Suprapubic skin (tissue), 4 donors: ENCODE results near the gene FAM89A. TPM values are rescaled to one million over a fixed set of nuclear protein-coding genes. Genes with fewer than 3 reads are reported as not detected.
A peak's percentile ranks its signal among the peaks of the same experiment; 100 is the strongest.

Experiments
- DNase-seq, 2 donors: peaks; one replicate each; pipeline ENCODE4 v3.0.0-alpha.2; 2019; ENCODE audit warnings: low spot score in 2 of 2
- H3K27ac ChIP-seq: fragments of 200-600 bp; sonication (generic); one replicate; pipeline ENCODE4 v1.5.1; 2019
- H3K27me3 ChIP-seq: fragments of 200-600 bp; sonication (generic); one replicate; pipeline ENCODE4 v1.5.1; 2019
- H3K36me3 ChIP-seq: fragments of 200-600 bp; sonication (generic); one replicate; pipeline ENCODE4 v1.5.1; 2019
- H3K4me1 ChIP-seq: fragments of 200-600 bp; sonication (generic); one replicate; pipeline ENCODE4 v1.5.1; 2019
- H3K4me3 ChIP-seq: fragments of 200-600 bp; sonication (generic); one replicate; pipeline ENCODE4 v1.5.1; 2019; ENCODE audit warnings: mild to moderate bottlenecking
- H3K9me3 ChIP-seq: fragments of 200-600 bp; sonication (generic); one replicate; pipeline ENCODE4 v1.5.1; 2019
- CTCF ChIP-seq, 2 donors: fragments of 200-600 bp in 1 of 2; fragments of 450-650 bp in 1 of 2; sonication (generic) in 1 of 2; IDR thresholded peaks; one replicate each; pipeline ENCODE4 v1.5.1; 2016 to 2019; ENCODE audit warnings: antibody characterized with exemption in 2 of 2, mild to moderate bottlenecking in 1 of 2, moderate library complexity in 1 of 2
- EP300 ChIP-seq: sonication (generic); formaldehyde crosslinking; IDR thresholded peaks from one replicate; pipeline ENCODE4 v1.6.1; 2017; ENCODE audit warnings: antibody characterized with exemption
- POLR2A ChIP-seq, 2 donors: fragments of 450-650 bp; IDR thresholded peaks; one replicate each; pipeline ENCODE4 v1.6.1; 2017; ENCODE audit warnings: antibody characterized with exemption in 2 of 2, mild to moderate bottlenecking in 2 of 2, moderate library complexity in 2 of 2
- POLR2AphosphoS5 ChIP-seq, 3 donors: sonication (generic); formaldehyde crosslinking; IDR thresholded peaks; one replicate each; pipeline ENCODE4 v1.6.1; 2017; ENCODE audit warnings: antibody characterized with exemption in 3 of 3
- WGBS: methylation state at CpG from one replicate; pipeline ENCODE4 v1.1.5; 2018; 5-methylcytosine and 5-hydroxymethylcytosine counted together
- total RNA-seq, 4 donors: library from RNA; depleted of rRNA; stranded (reverse); fragments of >200 nt; gene quantifications; one replicate each; pipeline ENCODE4 v1.1.0, GENCODE V29; 2016

FAM89A gene
- total RNA-seq, 4 donors from 2014 or later: 25.5 to 59.8 (median 49.7) TPM

GRCh38 chr1:230979389-230979716 is 60.7 kb downstream of the FAM89A start:
- peaks cover 20% of the 10 kb centered on the region for H3K4me1 ChIP-seq
- TF ChIP-seq POLR2AphosphoS5 (IDR thresholded peaks at IDR 0.05) (no peak), EP300 (no peak), CTCF (IDR thresholded peaks at IDR 0.05) (no peak), POLR2A (IDR thresholded peaks at IDR 0.05) (no peak)
- H3K27me3 ChIP-seq: no peaks in the 10 kb centered on the region
- H3K9me3 ChIP-seq: no peaks in the 10 kb centered on the region
- H3K27ac ChIP-seq: no peak overlapping the region
- WGBS: 8% methylated on average over 12 of the region's 12 CpGs
- no peak for DNase-seq
- H3K36me3 ChIP-seq: peaks cover 10% of the 10 kb centered on the region
- peak overlapping the region; percentile 68 for H3K4me3 ChIP-seq

- Histone ChIP-seq H3K9me3 (no peaks in the 10 kb centered on the region), H3K36me3 (peaks cover 10% of the 10 kb centered on the region), H3K27me3 (no peaks in the 10 kb centered on the region), H3K4me3 (peak within 1 kb of the TSS; percentile 68), H3K27ac (peak within 1 kb of the TSS; percentile 61), H3K4me1 (peaks cover 20% of the 10 kb centered on the region)
- peak; percentile 98 for DNase-seq
- TF ChIP-seq POLR2A (IDR thresholded peaks at IDR 0.05): peak in 1 of 2 donors; percentile 8
- no peak for TF ChIP-seq EP300
- TF ChIP-seq POLR2AphosphoS5 (IDR thresholded peaks at IDR 0.05): peak in 2 of 3 donors; percentile 54 to 63
- TF ChIP-seq CTCF (IDR thresholded peaks at IDR 0.05): no peak
- WGBS: 1% methylated on average over 22 of the region's 79 CpGs
These were observed 61.3 kb downstream of the FAM89A start, which contains the start of the genes ARV1 and TTC13 for GRCh38 chr1:230978491-230979388. Gene ARV1 (plus strand): TSS chr1:230979094. CDS start chr1:230979106, 12 bp downstream. Gene TTC13 (minus strand): TSS chr1:230978861. CDS start chr1:230978830, 31 bp downstream.

GRCh38 chr1:230977761-230978490 is 62.1 kb downstream of the FAM89A start:
- peak overlapping the region; percentile 61 for H3K27ac ChIP-seq
- peak overlapping the region; percentile 68 for H3K4me3 ChIP-seq
- peaks cover 20% of the 10 kb centered on the region for H3K4me1 ChIP-seq
- no peaks in the 10 kb centered on the region for H3K27me3 ChIP-seq
- no peaks in the 10 kb centered on the region for H3K9me3 ChIP-seq
- DNase-seq: peak in 1 of 2 donors; percentile 62
- 2% methylated on average over 26 of the region's 52 CpGs for WGBS
- H3K36me3 ChIP-seq: peaks cover 10% of the 10 kb centered on the region
- TF ChIP-seq POLR2A (IDR thresholded peaks at IDR 0.05) (no peak), POLR2AphosphoS5 (IDR thresholded peaks at IDR 0.05) (no peak), EP300 (no peak), CTCF (IDR thresholded peaks at IDR 0.05) (no peak)

GRCh38 chr1:230976825-230977747 is 63.0 kb downstream of the FAM89A start:
- TF ChIP-seq POLR2A (IDR thresholded peaks at IDR 0.05) (no peak), POLR2AphosphoS5 (IDR thresholded peaks at IDR 0.05) (no peak), EP300 (no peak)
- H3K36me3 ChIP-seq: peaks cover 6% of the 10 kb centered on the region
- DNase-seq: no peak
- WGBS: 64% methylated on average over 14 of the region's 14 CpGs
- no peak overlapping the region for H3K27ac ChIP-seq
- H3K27me3 ChIP-seq: no peaks in the 10 kb centered on the region
- H3K4me1 ChIP-seq: peaks cover 20% of the 10 kb centered on the region
- no peaks in the 10 kb centered on the region for H3K9me3 ChIP-seq
- peak overlapping the region; percentile 68 for H3K4me3 ChIP-seq

- no peak overlapping the region for H3K27ac ChIP-seq
- H3K27me3 ChIP-seq: no peaks in the 10 kb centered on the region
These were observed 63.7 kb downstream of the FAM89A start for GRCh38 chr1:230976360-230976759.

More at GRCh38 chr1:230976360-230976759, 63.7 kb downstream of the FAM89A start:
- H3K9me3 ChIP-seq: no peaks in the 10 kb centered on the region
- no peak overlapping the region for H3K4me3 ChIP-seq
- WGBS: 91% methylated on average over 4 of the region's 4 CpGs
- peaks cover 5% of the 10 kb centered on the region for H3K36me3 ChIP-seq
- peaks cover 20% of the 10 kb centered on the region for H3K4me1 ChIP-seq
- no peak for DNase-seq
- no peak for TF ChIP-seq POLR2AphosphoS5 (IDR thresholded peaks at IDR 0.05)
- no peak for TF ChIP-seq POLR2A (IDR thresholded peaks at IDR 0.05)
- TF ChIP-seq EP300: no peak
- no peak for TF ChIP-seq CTCF (IDR thresholded peaks at IDR 0.05)
